OCI-LY3 (cell line): ENCODE results near the gene ST3GAL4.

Experiments
- H2AFZ ChIP-seq: fragments of 200-600, 300-600 bp; shearing (Covaris generic); 2 replicates; pipeline ENCODE4 v1.6.0; 2014; ENCODE audit warnings: antibody characterized with exemption, low read depth, low read length
- H3K27ac ChIP-seq: fragments of 200-600, 300-600 bp; sonication (generic); 2 replicates; pipeline ENCODE4 v1.5.1; 2014; ENCODE audit warnings: mild to moderate bottlenecking, low read length, moderate library complexity, mixed read lengths
- H3K27me3 ChIP-seq: fragments of 200-600, 300-600 bp; sonication (generic); 2 replicates; pipeline ENCODE4 v1.6.1; 2014; ENCODE audit warnings: low read depth, low read length, mixed read lengths
- H3K36me3 ChIP-seq: fragments of 200-600, 300-600 bp; sonication (generic); replicated peaks from 2 replicates; pipeline ENCODE3; 2014; ENCODE audit warnings: low read depth, low read length, mixed read lengths
- H3K4me1 ChIP-seq: fragments of 300-600, 200-600 bp; sonication (generic); 2 replicates; pipeline ENCODE4 v1.6.1; 2014; ENCODE audit warnings: low read length, mixed read lengths
- H3K4me2 ChIP-seq: fragments of 200-600, 300-600 bp; sonication (generic); 2 replicates; pipeline ENCODE4 v1.6.1; 2014; ENCODE audit warnings: low read length, mixed read lengths
- H3K4me3 ChIP-seq: fragments of 300-600, 200-600 bp; sonication (generic); 2 replicates; pipeline ENCODE4 v1.5.1; 2014; ENCODE audit warnings: antibody characterized with exemption, mild to moderate bottlenecking, low read length, moderate library complexity
- H3K79me2 ChIP-seq: fragments of 300-600, 200-600 bp; shearing (Covaris generic); 2 replicates; pipeline ENCODE4 v1.6.1; 2014; ENCODE audit warnings: mild to moderate bottlenecking, low read length, mixed read lengths
- H3K9ac ChIP-seq: fragments of 300-600, 200-600 bp; shearing (Covaris generic); 2 replicates; pipeline ENCODE4 v1.6.0; 2014; ENCODE audit warnings: mild to moderate bottlenecking, low read length, moderate library complexity
- H3K9me3 ChIP-seq: fragments of 200-600, 300-600 bp; shearing (Covaris generic); 2 replicates; pipeline ENCODE4 v1.6.1; 2014; ENCODE audit warnings: low read length, mixed read lengths; ENCODE audit not compliant: insufficient read depth
- H4K20me1 ChIP-seq: fragments of 200-600, 300-600 bp; sonication (generic); 2 replicates; pipeline ENCODE4 v1.6.1; 2016; ENCODE audit warnings: low read length, mixed read lengths; ENCODE audit not compliant: insufficient read depth
- CTCF ChIP-seq: fragments of 200-600, 300-600 bp; sonication (generic); IDR thresholded peaks from 2 replicates; pipeline ENCODE4 v1.5.1; 2014; ENCODE audit warnings: antibody characterized with exemption, low read length, low read depth
- EZH2phosphoT487 ChIP-seq: fragments of 200-600 bp; shearing (Covaris generic); IDR thresholded peaks from 2 replicates; pipeline ENCODE4 v1.6.1; 2018; ENCODE audit warnings: antibody characterized with exemption, mixed run types, low read depth

Gene ST3GAL4

DNA sequence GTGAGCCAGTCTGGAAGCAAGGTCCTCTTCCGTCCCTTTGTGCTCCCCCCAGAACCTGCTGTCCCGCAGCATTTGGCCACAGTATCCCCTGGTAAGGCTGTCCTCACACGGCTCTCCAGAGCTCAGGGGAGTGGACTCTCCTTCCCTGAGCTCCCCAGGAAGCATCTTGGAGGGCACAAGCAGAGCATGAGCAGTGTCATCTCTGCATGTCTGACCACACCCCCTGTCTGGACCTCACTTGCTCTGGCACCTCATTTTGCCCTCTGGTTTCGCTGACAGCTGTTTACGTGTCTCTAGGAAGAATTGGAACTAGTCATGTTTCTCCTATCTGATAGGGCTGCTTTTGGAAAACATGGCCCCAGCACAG, 36.1 kb upstream of the ST3GAL4 start:
- Histone ChIP-seq H3K27ac (no peak overlapping the region), H3K4me2 (no peak overlapping the region), H3K36me3 (peaks cover 38% of the 10 kb centered on the region), H3K4me1 (peaks cover 26% of the 10 kb centered on the region), H4K20me1 (peaks cover 16% of the 10 kb centered on the region; the same call in 1 of the 2 replicates), H3K9me3 (no peaks in the 10 kb centered on the region), H3K27me3 (no peaks in the 10 kb centered on the region), H3K79me2 (peaks cover 49% of the 10 kb centered on the region), H2AFZ (no peak overlapping the region), H3K9ac (no peak overlapping the region), H3K4me3 (no peak overlapping the region)
- TF ChIP-seq EZH2phosphoT487 = no peak
- TF ChIP-seq CTCF = no peak

DNA sequence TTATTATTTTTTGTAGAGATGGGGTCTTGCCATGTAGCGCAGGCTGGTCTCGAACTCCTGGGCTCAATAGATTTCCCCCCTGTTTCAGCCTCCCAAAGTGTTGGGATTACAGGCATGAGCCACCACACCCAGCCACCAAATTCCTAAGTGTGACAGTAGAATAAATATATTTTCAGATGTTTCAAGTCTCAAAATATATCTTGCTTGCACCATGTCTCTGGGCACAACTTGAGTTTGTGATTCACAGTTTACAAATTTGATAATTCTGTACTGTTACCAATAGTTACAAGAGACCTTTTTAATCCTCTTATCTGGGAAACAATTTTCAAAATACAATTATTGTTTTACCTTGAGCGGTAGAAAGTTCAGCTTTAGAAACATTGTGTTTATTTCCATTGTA, 32.5 kb upstream of the ST3GAL4 start:
- Histone ChIP-seq H3K4me1 (peaks cover 14% of the 10 kb centered on the region), H3K27ac (no peak overlapping the region), H3K36me3 (peaks cover 15% of the 10 kb centered on the region), H3K4me2 (no peak overlapping the region), H2AFZ (no peak overlapping the region), H3K9ac (no peak overlapping the region), H3K27me3 (no peaks in the 10 kb centered on the region), H3K4me3 (no peak overlapping the region), H3K9me3 (no peaks in the 10 kb centered on the region), H4K20me1 (peaks cover 18% of the 10 kb centered on the region; the same call in 1 of the 2 replicates), H3K79me2 (peaks cover 37% of the 10 kb centered on the region)
- no peak for TF ChIP-seq EZH2phosphoT487
- no peak for TF ChIP-seq CTCF

- no peaks in the 10 kb centered on the region for H3K4me1 ChIP-seq
- H3K4me3 ChIP-seq = no peak overlapping the region
- H3K27ac ChIP-seq = no peak overlapping the region
- TF ChIP-seq EZH2phosphoT487 (no peak), CTCF (no peak)
- no peak overlapping the region for H2AFZ ChIP-seq
- H3K9me3 ChIP-seq = no peaks in the 10 kb centered on the region
- H3K9ac ChIP-seq = no peak overlapping the region
- H3K36me3 ChIP-seq = peaks cover 15% of the 10 kb centered on the region
- H3K79me2 ChIP-seq = peaks cover 19% of the 10 kb centered on the region; the same call in 1 of the 2 replicates
- H3K27me3 ChIP-seq = no peaks in the 10 kb centered on the region
- peaks cover 4% of the 10 kb centered on the region; the same call in 1 of the 2 replicates for H4K20me1 ChIP-seq
- no peak overlapping the region for H3K4me2 ChIP-seq
These were observed 28.0 kb upstream of the ST3GAL4 start for GRCh38 chr11:126327281-126328000.

- TF ChIP-seq CTCF = no peak
- no peak for TF ChIP-seq EZH2phosphoT487
- Histone ChIP-seq H3K27me3 (no peaks in the 10 kb centered on the region), H3K4me2 (no peak overlapping the region), H3K36me3 (peaks cover 17% of the 10 kb centered on the region), H3K9me3 (no peaks in the 10 kb centered on the region), H3K9ac (no peak overlapping the region), H3K4me1 (no peaks in the 10 kb centered on the region), H3K27ac (no peak overlapping the region), H2AFZ (no peak overlapping the region), H3K79me2 (peaks cover 17% of the 10 kb centered on the region; the same call in 1 of the 2 replicates), H3K4me3 (no peak overlapping the region), H4K20me1 (peaks cover 4% of the 10 kb centered on the region; the same call in 1 of the 2 replicates)
These were observed 27.5 kb upstream of the ST3GAL4 start for GRCh38 chr11:126328001-126328390.
